GM12801 (cell line): ENCODE data around the gene FGGY.

Experiments used
- CTCF ChIP-seq: IDR thresholded peaks from one replicate; pipeline ENCODE4 v1.5.1; 2011; ENCODE audit warnings: control low read depth; ENCODE audit not compliant: insufficient read length; ENCODE audit errors: extremely low read depth

Gene FGGY

GRCh38 chr1:59364037-59364436 is 67.1 kb downstream of the FGGY start:
- no peak for TF ChIP-seq CTCF

- no peak for TF ChIP-seq CTCF
These were observed 69.5 kb downstream of the FGGY start for GRCh38 chr1:59366346-59366745.

- TF ChIP-seq CTCF = no peak
These were observed 70.6 kb downstream of the FGGY start for GRCh38 chr1:59367301-59368007.

- TF ChIP-seq CTCF = no peak
These were observed 71.2 kb downstream of the FGGY start for GRCh38 chr1:59368008-59368670.

- TF ChIP-seq CTCF = no peak
These were observed 78.7 kb downstream of the FGGY start for GRCh38 chr1:59375321-59376220.

GRCh38 chr1:59377350-59377904 is 80.5 kb downstream of the FGGY start:
- no peak for TF ChIP-seq CTCF
